ENCODE results near the gene PCED1A. TPM values are rescaled to one million over a fixed set of nuclear protein-coding genes. Genes with fewer than 3 reads are reported as not detected.
A peak's percentile ranks its signal among the peaks of the same experiment; 100 is the strongest.

PCED1A gene
- total RNA-seq, 5 donors from 2014 or later (not counting 1 experiment from before 2014, with no cell fraction given) = 65.1 to 111 (median 95.2) TPM

GRCh38 chr20:2883726-2884637 is 43.5 kb upstream of the PCED1A start:
- no peak for ATAC-seq (replicated peaks in 1 of 4)
- no peak overlapping the region for H3K27ac Mint-ChIP-seq
- no peaks in the 10 kb centered on the region for H3K9me3 Mint-ChIP-seq
- peaks cover 69 to 71% (median 71%) of the 10 kb centered on the region in 3 donors for H3K4me1 Mint-ChIP-seq
- H3K27me3 Mint-ChIP-seq = no peaks in the 10 kb centered on the region
- H3K4me3 Mint-ChIP-seq = no peak overlapping the region
- Histone ChIP-seq H3K36me3 (ENCODE audit: control insufficient read depth in 2 of 2, extremely low read depth in 1 of 2, insufficient read depth in 1 of 2, low read length in 1 of 2) (no peaks in the 10 kb centered on the region), H3K9me3 (no peaks in the 10 kb centered on the region), H3K27me3 (replicated peaks in 1 of 2; ENCODE audit: control insufficient read depth in 2 of 2, extremely low read depth in 1 of 2, insufficient read depth in 2 of 2, low read length in 1 of 2) (no peaks in the 10 kb centered on the region), H3K4me3 (ENCODE audit: control insufficient read depth in 1 of 2, extremely low read depth in 1 of 2, low read length in 1 of 2) (no peak overlapping the region), H3K27ac (ENCODE audit: low read length) (no peak overlapping the region), H3K4me1 (ENCODE audit: control insufficient read depth in 1 of 2, extremely low read depth in 1 of 2, insufficient read depth in 2 of 2, low read length in 2 of 2) (peaks cover 6 to 15% of the 10 kb centered on the region in 2 experiments)
- H3K36me3 Mint-ChIP-seq = peaks cover 13% of the 10 kb centered on the region
- no CpG with 5 or more reads among the region's 3 CpGs for WGBS (ENCODE audit: insufficient coverage)
- CTCF ChIA-PET = interaction anchor here in 1 of 2 donors (0.6 kb wide), 1 partner anchor 428 kb away, joined by 3 read pairs; no protein-coding TSS in a partner anchor
- DNase-seq = no peak
- POLR2A ChIA-PET = no interaction called here

- ChIA-PET CTCF (interaction anchor here in 1 of 2 donors (0.6 to 0.7 kb wide), 3 partner anchors 16 to 435 kb away, joined by 3 to 4 read pairs (median 3); no protein-coding TSS in a partner anchor), POLR2A (interaction anchor here in 1 of 2 donors (0.5 kb wide), 1 partner anchor 158 kb away, joined by 3 read pairs; no protein-coding TSS in a partner anchor)
- no peaks in the 10 kb centered on the region for H3K27me3 Mint-ChIP-seq
- H3K4me3 ChIP-seq (ENCODE audit: control insufficient read depth in 1 of 2, extremely low read depth in 1 of 2, low read length in 1 of 2) = no peak overlapping the region
- H3K4me1 ChIP-seq (ENCODE audit: control insufficient read depth in 1 of 2, extremely low read depth in 1 of 2, insufficient read depth in 2 of 2, low read length in 2 of 2) = peaks cover 8 to 13% of the 10 kb centered on the region in 2 experiments
- no peak for ATAC-seq (replicated peaks in 1 of 4)
- no peaks in the 10 kb centered on the region for H3K9me3 ChIP-seq
- H3K27ac ChIP-seq (ENCODE audit: low read length) = no peak overlapping the region
- H3K4me3 Mint-ChIP-seq = no peak overlapping the region
- no peaks in the 10 kb centered on the region for H3K9me3 Mint-ChIP-seq
- DNase-seq = no peak
- peaks cover 65 to 71% (median 70%) of the 10 kb centered on the region in 3 donors for H3K4me1 Mint-ChIP-seq
- WGBS (ENCODE audit: insufficient coverage) = no CpG with 5 or more reads among the region's 7 CpGs
- no peak overlapping the region for H3K27ac Mint-ChIP-seq
- H3K36me3 ChIP-seq (ENCODE audit: control insufficient read depth in 2 of 2, extremely low read depth in 1 of 2, insufficient read depth in 1 of 2, low read length in 1 of 2) = peaks cover 0 to 5% of the 10 kb centered on the region in 2 donors
- peaks cover 16% of the 10 kb centered on the region for H3K36me3 Mint-ChIP-seq
- H3K27me3 ChIP-seq (replicated peaks in 1 of 2; ENCODE audit: control insufficient read depth in 2 of 2, extremely low read depth in 1 of 2, insufficient read depth in 2 of 2, low read length in 1 of 2) = no peaks in the 10 kb centered on the region
These were observed 40.2 kb upstream of the PCED1A start for GRCh38 chr20:2880650-2881049.

- WGBS (ENCODE audit: insufficient coverage) = 100% methylated on average over 3 of the region's 3 CpGs
- POLR2A ChIA-PET = no interaction called here
These were observed 38.7 kb upstream of the PCED1A start for GRCh38 chr20:2879146-2879545.

DNA sequence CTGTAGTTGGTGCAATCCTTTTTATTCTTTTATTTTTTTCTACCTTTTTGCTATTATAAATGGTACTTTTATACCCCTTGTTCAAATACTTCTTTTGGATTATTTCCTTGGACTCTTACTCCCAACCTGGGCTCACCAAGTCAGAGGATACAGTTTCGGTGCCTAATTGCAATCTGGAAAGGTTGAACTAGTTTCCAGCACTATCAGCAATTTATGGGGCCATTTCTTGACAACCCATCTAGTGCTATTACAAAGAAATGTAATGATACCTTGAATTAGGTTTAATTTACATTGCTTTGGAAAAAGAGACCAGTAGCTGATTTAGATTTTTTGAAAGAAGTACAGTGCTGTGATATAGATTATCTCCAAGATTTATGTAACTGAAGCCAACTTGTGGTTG is 38.1 kb upstream of the PCED1A start:
- 100% methylated on average over 1 of the region's 1 CpG for WGBS (ENCODE audit: insufficient coverage)
- H3K4me1 Mint-ChIP-seq = peaks cover 60 to 66% (median 66%) of the 10 kb centered on the region in 3 donors

More at GRCh38 chr20:2879146-2879545, 38.7 kb upstream of the PCED1A start:
- Mint-ChIP-seq H3K4me3 (no peak overlapping the region), H3K36me3 (peaks cover 9% of the 10 kb centered on the region), H3K9me3 (no peaks in the 10 kb centered on the region), H3K4me1 (peaks cover 65 to 71% (median 71%) of the 10 kb centered on the region in 3 donors), H3K27ac (no peak overlapping the region), H3K27me3 (no peaks in the 10 kb centered on the region)
- H3K9me3 ChIP-seq = no peaks in the 10 kb centered on the region
- H3K27ac ChIP-seq (ENCODE audit: low read length) = no peak overlapping the region
- no peak overlapping the region for H3K4me3 ChIP-seq (ENCODE audit: control insufficient read depth in 1 of 2, extremely low read depth in 1 of 2, low read length in 1 of 2)
- peaks cover 0 to 5% of the 10 kb centered on the region in 2 donors for H3K36me3 ChIP-seq (ENCODE audit: control insufficient read depth in 2 of 2, extremely low read depth in 1 of 2, insufficient read depth in 1 of 2, low read length in 1 of 2)
- no peak for DNase-seq
- peaks cover 12 to 28% of the 10 kb centered on the region in 2 experiments for H3K4me1 ChIP-seq (ENCODE audit: control insufficient read depth in 1 of 2, extremely low read depth in 1 of 2, insufficient read depth in 2 of 2, low read length in 2 of 2)
- CTCF ChIA-PET = no interaction called here
- no peaks in the 10 kb centered on the region for H3K27me3 ChIP-seq (replicated peaks in 1 of 2; ENCODE audit: control insufficient read depth in 2 of 2, extremely low read depth in 1 of 2, insufficient read depth in 2 of 2, low read length in 1 of 2)
- no peak for ATAC-seq (replicated peaks in 1 of 4)

DNA sequence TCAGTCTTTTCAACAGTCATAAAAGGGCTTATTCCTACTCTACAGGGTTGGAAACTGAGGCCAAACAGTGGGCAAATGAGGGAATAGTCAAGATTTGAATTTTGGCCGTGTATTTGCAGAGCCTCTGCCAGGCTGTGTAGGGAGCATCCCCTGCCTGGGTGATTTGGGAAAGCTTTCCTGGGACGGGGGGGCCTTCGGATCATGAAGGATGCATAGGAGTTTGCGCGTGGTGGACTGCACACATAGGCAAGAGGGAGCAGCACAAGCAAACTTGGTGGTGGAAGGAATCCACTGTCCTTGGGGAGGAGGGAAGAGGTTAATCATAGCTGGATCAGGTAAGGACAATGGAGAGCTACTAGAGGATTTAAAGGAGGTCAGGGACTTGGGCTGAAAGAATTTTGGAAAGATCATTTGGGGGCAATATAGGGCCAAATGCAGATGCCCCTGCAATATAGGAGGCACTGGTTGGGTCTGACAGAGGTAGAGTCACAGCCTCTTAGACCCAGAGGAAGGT is 35.3 kb upstream of the PCED1A start:
- peak overlapping the region; percentile 18 to 95 (median 92) for H3K4me3 Mint-ChIP-seq
- peaks cover 5% of the 10 kb centered on the region for H3K36me3 Mint-ChIP-seq
- ChIA-PET POLR2A (no interaction called here), CTCF (interaction anchor here in 1 of 2 donors (0.6 kb wide), 1 partner anchor 343 kb away, joined by 4 read pairs; no protein-coding TSS in a partner anchor)
- H3K9me3 ChIP-seq = no peaks in the 10 kb centered on the region
- no peaks in the 10 kb centered on the region for H3K9me3 Mint-ChIP-seq
- H3K27me3 Mint-ChIP-seq = no peaks in the 10 kb centered on the region
- H3K36me3 ChIP-seq (ENCODE audit: control insufficient read depth in 2 of 2, extremely low read depth in 1 of 2, insufficient read depth in 1 of 2, low read length in 1 of 2) = peaks cover 0 to 5% of the 10 kb centered on the region in 2 donors
- WGBS (ENCODE audit: insufficient coverage) = 95% methylated on average over 3 of the region's 5 CpGs
- H3K27me3 ChIP-seq (replicated peaks in 1 of 2; ENCODE audit: control insufficient read depth in 2 of 2, extremely low read depth in 1 of 2, insufficient read depth in 2 of 2, low read length in 1 of 2) = peaks cover 0 to 3% of the 10 kb centered on the region in 2 experiments
- no peak overlapping the region for H3K27ac Mint-ChIP-seq
- H3K4me3 ChIP-seq (ENCODE audit: control insufficient read depth in 1 of 2, extremely low read depth in 1 of 2, low read length in 1 of 2) = no peak overlapping the region
- no peak for DNase-seq
- H3K27ac ChIP-seq (ENCODE audit: low read length) = no peak overlapping the region
- peaks cover 60 to 71% (median 62%) of the 10 kb centered on the region in 3 donors for H3K4me1 Mint-ChIP-seq
- H3K4me1 ChIP-seq (ENCODE audit: control insufficient read depth in 1 of 2, extremely low read depth in 1 of 2, insufficient read depth in 2 of 2, low read length in 2 of 2) = peaks cover 16 to 51% of the 10 kb centered on the region in 2 experiments
- no peak for ATAC-seq (replicated peaks in 1 of 4)

More for the DNA sequence above, 38.1 kb upstream of the PCED1A start:
- CTCF ChIA-PET = no interaction called here
- H3K4me3 ChIP-seq (ENCODE audit: control insufficient read depth in 1 of 2, extremely low read depth in 1 of 2, low read length in 1 of 2) = no peak overlapping the region
- ATAC-seq (replicated peaks in 1 of 4) (no peak), DNase-seq (no peak)
- no peak overlapping the region for H3K4me3 Mint-ChIP-seq
- peaks cover 0 to 5% of the 10 kb centered on the region in 2 donors for H3K36me3 ChIP-seq (ENCODE audit: control insufficient read depth in 2 of 2, extremely low read depth in 1 of 2, insufficient read depth in 1 of 2, low read length in 1 of 2)
- no peaks in the 10 kb centered on the region for H3K27me3 Mint-ChIP-seq
- POLR2A ChIA-PET = no interaction called here
- no peaks in the 10 kb centered on the region for H3K27me3 ChIP-seq (replicated peaks in 1 of 2; ENCODE audit: control insufficient read depth in 2 of 2, extremely low read depth in 1 of 2, insufficient read depth in 2 of 2, low read length in 1 of 2)
- H3K36me3 Mint-ChIP-seq = peaks cover 5% of the 10 kb centered on the region
- no peaks in the 10 kb centered on the region for H3K9me3 Mint-ChIP-seq
- peaks cover 13 to 32% of the 10 kb centered on the region in 2 experiments for H3K4me1 ChIP-seq (ENCODE audit: control insufficient read depth in 1 of 2, extremely low read depth in 1 of 2, insufficient read depth in 2 of 2, low read length in 2 of 2)
- H3K27ac ChIP-seq (ENCODE audit: low read length) = no peak overlapping the region
- H3K9me3 ChIP-seq = no peaks in the 10 kb centered on the region
- H3K27ac Mint-ChIP-seq = no peak overlapping the region

GRCh38 chr20:2874456-2874855 is 34.0 kb upstream of the PCED1A start:
- Mint-ChIP-seq H3K4me3 (peak overlapping the region; percentile 89 to 95 (median 92)), H3K36me3 (peaks cover 3% of the 10 kb centered on the region), H3K27ac (peak overlapping the region in 1 of 2 donors; percentile 83), H3K4me1 (peaks cover 51 to 60% (median 51%) of the 10 kb centered on the region in 3 donors), H3K9me3 (no peaks in the 10 kb centered on the region), H3K27me3 (no peaks in the 10 kb centered on the region)
- Histone ChIP-seq H3K9me3 (no peaks in the 10 kb centered on the region), H3K36me3 (ENCODE audit: control insufficient read depth in 2 of 2, extremely low read depth in 1 of 2, insufficient read depth in 1 of 2, low read length in 1 of 2) (peaks cover 0 to 5% of the 10 kb centered on the region in 2 donors), H3K4me1 (ENCODE audit: control insufficient read depth in 1 of 2, extremely low read depth in 1 of 2, insufficient read depth in 2 of 2, low read length in 2 of 2) (peaks cover 14 to 49% of the 10 kb centered on the region in 2 experiments), H3K27me3 (replicated peaks in 1 of 2; ENCODE audit: control insufficient read depth in 2 of 2, extremely low read depth in 1 of 2, insufficient read depth in 2 of 2, low read length in 1 of 2) (peaks cover 0 to 3% of the 10 kb centered on the region in 2 experiments), H3K27ac (ENCODE audit: low read length) (no peak overlapping the region), H3K4me3 (ENCODE audit: control insufficient read depth in 1 of 2, extremely low read depth in 1 of 2, low read length in 1 of 2) (peak overlapping the region; percentile 62 to 80)
- 18% methylated on average over 4 of the region's 7 CpGs for WGBS (ENCODE audit: insufficient coverage)
- DNase-seq (peak in 1 of 35 experiments; percentile 32), ATAC-seq (replicated peaks in 1 of 4) (no peak)
- CTCF ChIA-PET = no interaction called here
- POLR2A ChIA-PET = no interaction called here

Measured in T-cell (primary cell).